ENCODE data around the gene RELT.

- TF ChIP-seq EZH2 (IDR thresholded peaks at IDR 0.05; ENCODE audit: borderline replicate concordance, insufficient read depth, low read depth, low read length, poor library complexity, severe bottlenecking) = no peak
- TF ChIP-seq CTCF (IDR thresholded peaks at IDR 0.05) = peak; percentile 57
These were observed 16.1 kb upstream of the RELT start for GRCh38 chr11:73359930-73360742.
